ENCODE data around the gene ALPG.
"Not testable (repeated sequence)": the region's sequence is repeated elsewhere in the genome, so short reads cannot be mapped to it uniquely, and the experiment has no call there.

ALPG gene

GRCh38 chr2:232377319-232377718, 29.3 kb upstream of the ALPG start:
- DNase-seq = no peak

DNA sequence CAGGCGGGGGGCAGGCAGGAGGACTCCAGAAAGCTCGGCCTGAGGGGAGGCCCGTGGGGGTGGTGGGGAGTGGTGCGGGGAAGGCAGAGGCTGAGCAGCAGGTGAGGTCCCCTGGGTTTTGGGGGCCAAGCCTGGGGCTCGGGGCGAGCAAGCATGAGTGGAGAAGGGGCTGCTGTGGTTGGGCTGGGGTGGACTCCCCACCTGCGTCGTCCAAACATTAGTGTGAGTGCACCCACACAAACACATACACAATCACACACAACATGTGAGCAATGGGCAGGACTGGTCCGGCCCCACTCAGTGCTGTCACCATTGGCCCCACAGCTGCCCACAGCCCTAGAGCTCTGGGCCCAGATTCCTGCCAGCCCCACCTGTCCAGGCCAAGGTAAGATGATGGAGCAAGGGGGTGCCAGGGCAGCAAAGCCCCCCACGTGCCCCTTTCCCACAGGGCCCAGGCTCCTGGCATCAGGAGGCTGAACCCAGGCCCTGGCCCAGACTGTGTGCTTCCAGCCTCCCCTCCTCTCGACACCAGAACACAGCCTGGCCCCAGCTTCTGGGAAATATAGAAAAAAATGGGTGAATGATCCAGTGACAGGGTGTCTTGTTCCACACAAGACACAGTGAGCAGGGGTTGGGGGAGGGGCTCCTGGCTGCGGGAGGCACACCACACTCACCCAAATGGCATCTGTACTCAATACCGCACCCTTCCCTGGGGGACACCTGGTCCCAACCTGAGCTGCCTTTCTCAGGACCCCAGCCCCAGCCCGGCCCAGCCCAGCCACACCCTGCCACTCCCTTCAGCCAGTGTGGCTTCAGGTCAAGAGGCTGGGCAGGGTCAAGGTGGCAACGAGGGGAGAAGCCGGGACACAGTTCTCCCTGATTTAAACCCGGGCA, 28.6 kb upstream of the ALPG start:
- DNase-seq = no peak

GRCh38 chr2:232378735-232379151, 27.9 kb upstream of the ALPG start, which contains the start of gene ALPP:
ALPP (plus strand) TSS chr2:232378751; CDS start chr2:232378803, 52 bp downstream.
- DNase-seq = not testable (repeated sequence)

DNA sequence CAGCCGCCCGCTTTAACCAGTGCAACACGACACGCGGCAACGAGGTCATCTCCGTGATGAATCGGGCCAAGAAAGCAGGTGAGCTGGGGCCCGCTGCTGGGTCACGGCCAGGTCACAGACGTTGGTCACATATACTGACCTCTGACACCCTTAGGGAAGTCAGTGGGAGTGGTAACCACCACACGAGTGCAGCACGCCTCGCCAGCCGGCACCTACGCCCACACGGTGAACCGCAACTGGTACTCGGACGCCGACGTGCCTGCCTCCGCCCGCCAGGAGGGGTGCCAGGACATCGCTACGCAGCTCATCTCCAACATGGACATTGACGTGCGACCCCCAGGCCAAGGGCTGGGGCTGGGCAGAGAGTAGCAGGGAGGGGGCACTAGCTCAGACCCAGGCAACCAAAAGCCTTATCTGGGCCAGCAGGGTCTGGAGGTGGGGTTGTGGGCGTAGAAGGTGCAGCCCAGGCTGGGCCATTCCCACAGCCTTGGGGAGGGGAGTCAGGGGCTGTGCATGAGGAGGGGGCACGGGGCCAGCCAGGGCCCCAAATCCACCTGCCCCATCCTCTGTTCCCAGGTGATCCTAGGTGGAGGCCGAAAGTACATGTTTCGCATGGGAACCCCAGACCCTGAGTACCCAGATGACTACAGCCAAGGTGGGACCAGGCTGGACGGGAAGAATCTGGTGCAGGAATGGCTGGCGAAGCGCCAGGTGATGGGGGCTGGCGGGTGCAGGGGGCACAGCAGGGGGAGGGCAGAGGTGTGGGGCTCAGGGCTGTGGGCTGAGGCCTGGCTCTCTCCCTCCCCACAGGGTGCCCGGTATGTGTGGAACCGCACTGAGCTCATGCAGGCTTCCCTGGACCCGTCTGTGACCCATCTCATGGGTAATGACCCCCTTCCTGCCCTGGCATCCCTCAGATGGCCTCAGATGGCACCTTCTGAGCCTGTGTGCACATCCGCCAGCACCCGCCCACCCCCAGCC, 26.7 kb upstream of the ALPG start:
- DNase-seq = not testable (repeated sequence)

DNA sequence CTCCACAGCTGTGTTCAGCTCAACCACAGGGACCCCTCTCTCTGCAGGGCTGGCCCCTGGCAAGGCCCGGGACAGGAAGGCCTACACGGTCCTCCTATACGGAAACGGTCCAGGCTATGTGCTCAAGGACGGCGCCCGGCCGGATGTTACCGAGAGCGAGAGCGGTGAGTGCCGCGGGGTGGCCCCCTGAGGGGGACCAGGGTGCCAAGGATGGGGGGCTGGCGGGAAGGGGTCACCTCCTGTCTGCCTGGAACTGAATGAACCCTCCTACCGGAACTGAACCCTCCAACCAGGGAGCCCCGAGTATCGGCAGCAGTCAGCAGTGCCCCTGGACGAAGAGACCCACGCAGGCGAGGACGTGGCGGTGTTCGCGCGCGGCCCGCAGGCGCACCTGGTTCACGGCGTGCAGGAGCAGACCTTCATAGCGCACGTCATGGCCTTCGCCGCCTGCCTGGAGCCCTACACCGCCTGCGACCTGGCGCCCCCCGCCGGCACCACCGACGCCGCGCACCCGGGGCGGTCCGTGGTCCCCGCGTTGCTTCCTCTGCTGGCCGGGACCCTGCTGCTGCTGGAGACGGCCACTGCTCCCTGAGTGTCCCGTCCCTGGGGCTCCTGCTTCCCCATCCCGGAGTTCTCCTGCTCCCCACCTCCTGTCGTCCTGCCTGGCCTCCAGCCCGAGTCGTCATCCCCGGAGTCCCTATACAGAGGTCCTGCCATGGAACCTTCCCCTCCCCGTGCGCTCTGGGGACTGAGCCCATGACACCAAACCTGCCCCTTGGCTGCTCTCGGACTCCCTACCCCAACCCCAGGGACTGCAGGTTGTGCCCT, 25.2 kb upstream of the ALPG start:
- not testable (repeated sequence) for DNase-seq

DNA sequence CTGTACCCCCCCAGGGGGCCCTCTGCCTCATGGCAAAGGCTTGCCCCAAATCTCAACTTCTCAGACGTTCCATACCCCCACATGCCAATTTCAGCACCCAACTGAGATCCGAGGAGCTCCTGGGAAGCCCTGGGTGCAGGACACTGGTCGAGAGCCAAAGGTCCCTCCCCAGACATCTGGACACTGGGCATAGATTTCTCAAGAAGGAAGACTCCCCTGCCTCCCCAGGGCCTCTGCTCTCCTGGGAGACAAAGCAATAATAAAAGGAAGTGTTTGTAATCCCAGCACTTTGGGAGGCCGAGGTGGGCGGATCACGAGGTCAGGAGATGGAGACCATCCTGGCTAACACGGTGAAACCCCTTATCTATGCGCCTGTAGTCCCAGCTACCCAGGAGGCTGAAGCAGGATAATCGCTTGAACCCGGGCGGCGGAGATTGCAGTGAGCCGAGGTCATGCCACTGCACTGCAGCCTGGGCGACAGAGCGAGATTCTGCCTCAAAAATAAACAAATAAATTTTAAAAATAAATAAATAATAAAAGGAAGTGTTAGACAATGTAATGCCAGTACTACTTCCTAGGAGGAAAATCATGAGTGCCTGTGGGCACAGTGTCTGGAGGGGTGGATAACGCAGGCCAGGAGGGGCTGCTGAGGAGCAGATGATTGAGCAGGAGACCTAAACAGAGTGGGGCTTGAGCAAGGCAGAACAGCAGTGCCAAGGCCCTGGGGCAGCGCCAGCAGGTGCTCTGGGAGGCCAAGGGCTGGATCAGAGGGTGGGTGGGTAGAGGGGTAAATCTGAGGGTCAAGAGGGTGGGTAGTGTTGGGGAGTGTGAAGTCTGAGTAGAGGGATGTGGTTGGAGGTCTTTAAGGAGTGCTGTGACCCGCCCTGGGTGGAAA, 24.1 kb upstream of the ALPG start:
- DNase-seq = no peak

GRCh38 chr2:232384466-232384865, 22.2 kb upstream of the ALPG start:
- DNase-seq = no peak

DNA sequence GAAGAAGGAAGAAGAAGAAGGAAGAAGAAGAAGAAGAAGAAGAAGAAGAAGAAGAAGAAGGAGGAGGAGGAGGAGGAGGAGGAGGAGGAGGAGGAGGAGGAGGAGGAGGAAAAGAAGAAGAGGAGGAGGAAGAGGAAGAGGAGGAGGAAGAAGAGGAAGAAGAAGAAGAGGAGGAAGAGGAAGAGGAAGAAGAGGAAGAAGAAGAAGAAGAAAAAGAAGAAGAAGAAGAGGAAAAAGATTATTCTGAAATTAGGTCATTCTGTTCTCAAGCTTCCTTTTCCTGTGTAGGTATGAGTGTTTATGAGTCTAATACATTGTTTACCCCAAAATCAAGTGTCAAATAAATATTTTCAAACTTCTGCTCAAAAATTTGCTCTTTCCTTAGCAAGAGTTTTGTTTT, 21.6 kb upstream of the ALPG start:
- DNase-seq = not testable (repeated sequence)

DNA sequence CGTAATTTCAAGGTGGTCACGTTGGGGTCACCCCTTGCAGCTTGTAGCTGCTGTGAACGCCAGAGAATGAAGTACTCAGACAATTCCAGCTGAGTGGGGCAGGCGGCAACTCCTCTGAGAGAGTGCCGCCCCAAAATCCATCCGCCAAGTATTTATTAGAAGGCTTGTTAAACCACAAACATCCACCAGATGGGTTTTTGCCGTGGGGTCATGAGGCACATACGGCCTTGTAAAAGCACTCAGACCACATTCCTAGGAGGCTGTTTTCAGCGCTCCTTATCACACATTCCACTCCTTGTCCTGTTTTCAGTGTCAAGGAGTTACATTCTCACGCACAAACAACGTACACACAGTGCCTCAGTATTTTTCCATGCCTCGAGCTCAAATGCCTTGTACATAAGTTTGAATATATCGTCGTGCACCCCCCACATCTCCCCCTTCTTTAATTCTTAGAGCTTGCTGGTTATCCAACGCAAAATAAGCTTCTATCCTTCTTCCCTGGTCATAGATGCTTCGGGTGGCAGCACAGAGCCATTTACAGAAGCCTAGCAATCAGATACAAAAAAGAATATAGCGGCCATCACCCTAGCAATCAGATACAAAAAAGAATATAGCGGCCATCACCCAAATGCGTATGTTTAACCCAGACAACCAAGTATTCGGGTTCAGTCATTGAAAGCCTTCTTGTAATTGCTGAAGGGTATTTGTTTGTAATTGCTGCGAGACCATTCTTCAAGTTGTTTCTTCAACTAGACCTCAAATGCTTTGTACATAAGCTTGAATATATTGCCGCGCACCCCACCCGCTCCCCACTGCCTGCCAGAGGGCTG, 20.8 kb upstream of the ALPG start:
- no peak for DNase-seq

GRCh38 chr2:232386490-232386739, 20.2 kb upstream of the ALPG start:
- DNase-seq = no peak

- no peak for DNase-seq
Observed at GRCh38 chr2:232386740-232387450, 19.7 kb upstream of the ALPG start.

DNA sequence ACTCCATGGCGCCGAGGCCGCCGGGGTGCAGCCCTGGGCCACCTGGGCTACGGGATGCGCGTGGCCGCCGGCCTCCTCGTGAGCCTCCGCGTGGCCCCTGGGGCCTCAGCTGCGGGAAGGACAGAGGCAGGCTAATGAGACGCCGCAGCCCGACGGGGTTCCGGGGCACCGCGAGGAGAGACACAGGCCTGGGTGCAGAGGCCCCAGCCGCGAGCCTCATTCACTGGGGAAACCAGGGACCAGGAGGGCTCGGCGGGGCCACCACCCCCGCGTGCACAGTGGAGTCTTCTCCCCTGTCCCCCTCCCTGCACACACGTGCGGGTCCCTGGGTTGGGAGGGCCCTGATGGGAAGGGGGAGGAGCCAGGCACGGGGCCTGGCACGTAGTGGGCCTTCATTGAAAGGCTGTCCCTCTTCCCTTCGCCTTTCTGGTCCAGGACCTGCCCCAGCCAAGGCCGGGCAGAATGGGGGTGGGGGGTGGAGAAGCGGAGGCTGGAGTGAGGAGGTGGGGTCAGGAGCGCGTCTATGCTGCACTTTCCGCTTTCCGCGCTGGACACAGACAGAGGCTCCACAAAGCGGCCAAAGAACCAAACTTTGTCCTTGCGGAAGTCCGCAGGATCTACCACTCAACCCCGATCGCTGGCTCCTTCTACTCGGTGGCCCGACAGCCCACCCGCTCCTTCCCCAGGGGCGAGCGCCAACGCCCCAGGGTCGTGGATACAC, 19.0 kb upstream of the ALPG start:
- DNase-seq = no peak

GRCh38 chr2:232388324-232388891, 18.2 kb upstream of the ALPG start:
- no peak for DNase-seq

DNA sequence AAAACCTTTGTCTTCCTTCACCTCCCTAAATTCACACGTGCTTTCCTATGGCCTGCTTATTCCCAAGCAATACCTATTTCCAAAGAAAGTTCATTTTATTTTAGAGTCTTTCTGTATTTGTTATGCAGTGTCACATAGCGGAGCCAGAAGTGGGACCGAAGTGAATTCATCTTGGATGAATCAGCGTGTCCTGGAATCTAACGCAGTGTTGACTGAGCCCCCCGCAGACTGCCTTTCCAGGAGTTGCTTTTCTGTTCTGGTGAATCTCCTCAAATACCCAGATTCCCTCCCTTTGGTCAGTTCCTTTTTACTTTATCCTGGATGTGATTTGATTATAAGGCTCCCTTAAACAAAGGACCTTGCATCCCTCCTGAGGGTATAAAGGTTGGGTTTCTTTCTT, 17.3 kb upstream of the ALPG start:
- DNase-seq = no peak

GRCh38 chr2:232390661-232391060, 16.0 kb upstream of the ALPG start:
- DNase-seq = no peak

DNA sequence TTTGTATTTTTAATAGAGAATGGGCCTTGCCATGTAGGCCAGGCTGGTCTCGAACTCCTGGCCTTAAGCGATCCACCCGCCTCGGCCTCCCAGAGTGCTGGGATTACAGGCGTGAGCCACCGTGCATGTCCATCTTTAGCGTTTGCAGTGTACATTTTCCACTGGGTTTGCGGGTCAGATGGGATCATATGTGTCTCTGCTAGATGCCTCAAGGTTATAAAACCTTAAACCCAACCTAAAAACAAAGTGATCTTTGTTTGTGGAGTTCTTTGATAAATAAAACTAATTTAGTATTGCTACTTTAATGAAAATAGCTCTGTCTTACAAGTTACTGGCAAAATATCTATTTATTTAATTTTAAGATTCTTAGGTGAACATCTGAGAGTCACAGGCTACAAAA, 13.1 kb upstream of the ALPG start:
- no peak for DNase-seq

DNA sequence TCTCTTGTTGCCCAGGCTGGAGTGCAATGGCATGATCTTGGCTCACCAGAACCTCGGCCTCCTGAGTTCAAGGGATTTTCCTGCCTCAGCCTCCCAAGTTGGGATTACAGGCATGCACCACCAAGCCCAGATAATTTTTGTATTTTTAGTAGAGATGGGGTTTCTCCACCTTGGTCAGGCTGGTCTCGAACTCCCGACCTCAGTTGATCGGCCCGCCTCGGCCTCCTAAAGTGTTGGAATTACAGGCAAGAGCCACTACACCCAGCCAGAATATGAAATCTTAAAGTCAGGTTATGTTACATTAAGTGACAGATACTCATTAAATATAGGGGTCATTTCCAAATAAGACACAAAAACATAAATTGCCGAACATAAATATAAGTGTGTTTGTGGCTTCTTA, 12.2 kb upstream of the ALPG start:
- DNase-seq = not testable (repeated sequence)

GRCh38 chr2:232395586-232395985, 11.1 kb upstream of the ALPG start:
- no peak for DNase-seq

GRCh38 chr2:232396683-232397082, 10.0 kb upstream of the ALPG start:
- DNase-seq = no peak
